NCI-H345 (cell line): ENCODE results near the gene EPB41L4B.
A peak's percentile ranks its signal among the peaks of the same experiment; 100 is the strongest.
"Not testable (repeated sequence)": the region's sequence is repeated elsewhere in the genome, so short reads cannot be mapped to it uniquely, and the experiment has no call there.

Experiments
- DNase-seq: peaks from one replicate; lab custom pipeline; 2025; lab: John Stamatoyannopoulos, UW

Gene EPB41L4B

DNA sequence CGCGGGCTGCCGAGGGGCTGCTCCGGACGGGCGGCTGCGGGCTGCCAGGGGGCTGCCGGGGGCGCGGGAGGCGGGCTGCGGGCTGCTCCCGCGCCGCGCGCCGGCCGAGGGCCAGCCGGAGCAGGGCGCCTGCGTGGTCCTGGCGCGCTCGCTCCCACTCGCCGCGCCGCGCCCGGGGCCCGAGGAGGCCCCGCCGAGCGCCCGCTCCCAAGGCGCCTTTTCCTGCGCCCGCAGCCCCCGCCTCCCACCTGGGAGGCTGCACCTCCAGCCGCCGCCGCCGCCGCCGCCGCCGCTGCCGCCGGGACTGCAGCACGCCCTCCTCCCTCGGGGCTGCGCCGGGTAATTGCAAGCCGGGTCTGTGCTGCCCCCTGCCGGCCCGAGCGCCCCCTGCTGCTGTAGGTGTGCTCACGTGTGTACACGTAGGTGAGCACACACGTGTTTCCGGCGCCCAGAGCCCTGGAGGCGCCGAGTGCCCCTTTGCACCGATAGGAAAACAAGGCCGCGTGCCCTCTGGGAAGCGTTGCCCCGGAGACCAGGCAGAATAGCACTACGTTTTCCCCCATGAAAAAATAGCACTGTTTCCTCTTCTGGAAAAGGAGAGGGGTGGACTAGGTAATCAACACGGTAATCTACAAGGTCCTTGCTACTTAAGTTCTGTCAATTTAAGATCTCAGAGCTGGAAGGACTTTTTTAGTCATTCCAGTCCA, at the start of gene EPB41L4B:
EPB41L4B (minus strand) TSS at position 318 of the 707 bp plus-strand sequence. CDS start 613 bp downstream, outside the sequence.
- peak; percentile 92 for DNase-seq

DNA sequence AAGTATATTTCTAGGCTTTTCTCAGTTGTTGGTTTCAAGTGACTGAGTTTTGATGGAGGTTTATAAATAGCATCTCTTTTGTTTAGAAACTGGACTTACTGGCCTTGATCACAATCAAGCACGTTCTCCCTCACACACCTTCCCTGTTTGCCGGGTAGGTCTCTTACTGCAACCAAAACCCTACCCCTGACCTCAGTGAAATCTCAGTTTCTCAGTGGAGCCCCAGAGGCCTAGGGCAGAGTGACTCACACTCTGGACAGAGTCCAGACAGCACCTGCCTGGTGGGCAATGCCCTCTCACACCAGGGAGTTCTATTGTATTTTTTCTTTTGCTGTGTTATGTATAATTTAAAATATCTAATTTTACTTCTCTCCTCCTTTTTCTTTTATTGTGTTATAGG, 48.4 kb upstream of the EPB41L4B start:
- no peak for DNase-seq

DNA sequence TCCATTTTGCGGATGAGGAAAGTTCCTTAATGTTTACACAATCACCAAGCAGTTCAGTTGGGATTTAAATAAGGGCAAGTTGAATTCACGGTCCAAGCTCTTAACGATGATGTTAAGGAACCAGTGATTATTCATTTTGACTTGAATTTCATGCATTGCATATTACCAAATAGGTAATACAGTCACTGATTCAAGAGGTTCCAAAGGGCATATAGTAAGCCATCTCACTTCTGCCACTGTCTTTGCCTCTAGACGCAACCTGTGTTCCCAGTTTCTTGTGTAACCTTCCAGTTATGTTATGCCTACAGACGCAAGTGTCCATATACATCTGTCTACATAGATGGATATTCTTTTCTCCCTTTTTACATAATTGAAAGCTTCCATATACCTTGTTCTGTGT, 39.9 kb upstream of the EPB41L4B start:
- DNase-seq = no peak

DNA sequence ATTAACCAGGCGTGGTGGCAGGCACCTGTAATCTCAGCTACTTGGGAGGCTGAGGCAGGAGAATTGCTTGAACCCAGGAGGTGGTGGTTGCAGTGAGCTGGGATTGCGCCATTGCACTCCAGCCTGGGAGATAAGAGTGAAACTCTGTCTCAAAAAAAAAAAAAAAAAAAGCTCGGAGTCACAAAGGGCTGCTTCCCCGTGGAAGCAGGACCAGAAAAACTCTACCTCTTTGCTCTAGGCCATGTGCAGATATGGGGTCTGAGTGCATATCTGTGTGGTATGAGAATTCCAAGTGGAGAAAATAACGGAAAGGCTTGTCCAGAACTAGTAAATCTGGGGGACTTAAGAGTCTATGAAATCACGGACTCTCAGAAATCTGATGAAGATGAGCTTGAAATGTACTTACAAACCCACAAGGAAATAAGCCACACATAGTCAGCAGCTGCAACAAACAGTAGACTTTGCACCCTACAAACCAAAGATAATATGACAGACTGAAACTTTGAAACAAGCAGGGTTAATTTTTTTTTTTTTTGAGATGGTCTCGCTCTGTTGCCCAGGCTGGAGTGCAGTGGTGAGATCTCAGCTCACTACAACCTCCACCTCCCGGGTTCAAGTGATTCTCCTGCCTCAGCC, 38.2 kb upstream of the EPB41L4B start:
- not testable (repeated sequence) for DNase-seq

DNA sequence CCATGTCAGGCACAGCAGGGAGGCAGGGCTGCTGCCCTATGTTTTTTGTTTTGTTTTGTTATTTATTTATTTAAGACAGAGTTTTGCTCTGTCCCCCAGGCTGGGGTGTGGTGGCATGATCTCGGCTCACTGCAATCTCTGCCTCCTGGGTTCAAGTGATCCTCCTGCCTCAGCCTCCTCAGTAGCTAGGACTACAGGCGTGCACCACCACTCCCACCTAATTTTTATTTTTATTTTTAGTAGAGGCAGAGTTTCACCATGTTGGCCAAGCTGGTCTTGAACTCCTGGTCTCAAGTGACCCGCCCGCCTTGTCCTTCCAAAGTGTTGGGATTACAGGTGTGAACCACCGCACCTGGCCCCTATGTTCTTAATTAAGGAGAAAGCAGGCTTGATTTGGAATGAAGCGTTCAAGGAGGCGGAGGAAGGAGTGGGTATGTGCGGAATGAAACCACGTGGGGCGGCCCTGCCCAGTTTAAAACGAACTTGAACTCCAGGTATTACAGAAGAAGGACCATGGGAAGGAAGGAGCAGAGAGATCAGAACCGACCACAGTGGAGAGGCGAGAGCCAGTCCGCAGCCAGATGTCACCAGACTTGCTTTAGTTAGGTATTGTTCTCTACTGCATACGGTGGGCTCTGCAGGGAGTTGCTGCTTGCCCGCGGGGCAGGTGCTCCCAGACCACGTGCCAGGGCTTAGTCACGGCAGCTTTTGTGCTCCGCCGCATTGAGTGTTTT, 34.9 kb upstream of the EPB41L4B start:
- peak; percentile 90 for DNase-seq

DNA sequence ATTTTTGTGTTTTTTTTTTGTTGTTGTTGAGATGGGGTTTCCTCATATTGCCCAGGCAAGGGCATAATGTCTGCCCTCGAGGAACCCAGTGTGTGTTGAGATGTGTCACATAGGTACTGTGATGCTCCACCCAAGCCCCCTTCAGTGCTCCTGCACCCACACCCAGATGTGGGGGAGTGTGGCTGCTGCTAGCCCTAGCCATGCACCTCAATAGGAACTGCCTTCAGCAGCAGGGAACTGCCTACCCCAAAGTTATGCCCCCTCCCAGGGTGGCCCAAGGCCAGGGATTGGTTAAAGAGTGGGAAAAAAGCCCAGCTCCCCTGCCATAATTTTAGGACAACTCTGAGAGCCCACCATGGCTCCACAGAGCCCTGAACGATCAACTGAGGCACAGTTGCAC, 33.3 kb upstream of the EPB41L4B start:
- DNase-seq = no peak

DNA sequence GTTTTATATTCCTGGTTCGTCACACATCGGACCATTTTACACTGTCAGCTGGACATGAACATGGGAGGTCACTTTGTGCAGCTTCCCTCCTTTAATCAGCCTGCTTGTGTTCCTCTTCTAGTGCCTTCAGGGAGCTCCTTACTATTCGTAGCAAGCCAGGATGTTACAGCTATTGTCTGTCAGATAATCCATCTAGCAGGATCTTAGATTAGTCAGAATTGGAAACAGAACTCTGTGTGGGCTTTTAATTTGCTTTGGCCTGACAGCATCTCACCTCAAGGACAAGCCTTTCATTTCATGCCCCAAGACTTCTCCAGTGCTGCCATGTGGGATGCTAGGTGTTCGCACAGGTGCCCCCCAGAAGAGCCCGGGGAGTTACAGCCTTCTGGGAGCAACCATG, 30.2 kb upstream of the EPB41L4B start:
- no peak for DNase-seq

DNA sequence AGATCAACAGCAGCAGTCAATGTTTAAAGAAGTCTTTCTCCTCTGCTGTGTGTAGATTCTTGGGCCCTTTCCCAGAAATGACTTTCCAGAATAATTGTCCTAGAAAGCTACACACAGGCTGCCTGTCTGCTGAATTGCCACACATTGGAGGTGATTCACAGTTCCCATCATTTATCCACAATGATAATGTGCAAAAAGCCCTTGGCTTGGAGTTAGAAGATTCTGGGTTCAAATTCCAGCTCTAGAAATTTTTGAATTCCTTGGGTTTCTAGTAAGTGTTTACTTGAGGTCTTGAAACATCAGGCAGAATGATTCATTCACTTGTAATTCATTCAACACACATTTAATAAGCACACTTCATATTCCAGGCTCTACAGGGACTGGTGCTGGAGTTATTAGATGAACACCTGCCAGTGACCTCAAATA, 28.6 kb upstream of the EPB41L4B start:
- DNase-seq = no peak

DNA sequence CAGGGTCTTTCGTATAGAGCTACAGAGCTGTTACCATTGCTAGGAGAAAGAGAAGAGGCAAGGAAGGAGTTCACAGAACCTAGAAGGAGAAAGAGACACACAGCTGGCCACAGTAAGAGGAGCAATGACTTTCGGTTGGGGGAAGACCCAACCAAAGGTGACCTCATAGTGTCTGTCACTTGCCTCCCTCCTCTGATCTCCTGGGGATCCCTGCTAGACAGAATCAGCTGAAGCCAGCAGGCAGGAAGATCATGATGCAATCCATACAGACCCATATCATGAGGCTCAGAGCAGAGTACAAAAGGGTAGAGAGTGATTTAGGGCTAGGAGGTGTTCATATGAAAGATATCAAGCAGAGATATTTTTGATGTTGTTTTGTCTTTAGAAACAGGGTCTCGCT, 26.0 kb upstream of the EPB41L4B start:
- DNase-seq = no peak

DNA sequence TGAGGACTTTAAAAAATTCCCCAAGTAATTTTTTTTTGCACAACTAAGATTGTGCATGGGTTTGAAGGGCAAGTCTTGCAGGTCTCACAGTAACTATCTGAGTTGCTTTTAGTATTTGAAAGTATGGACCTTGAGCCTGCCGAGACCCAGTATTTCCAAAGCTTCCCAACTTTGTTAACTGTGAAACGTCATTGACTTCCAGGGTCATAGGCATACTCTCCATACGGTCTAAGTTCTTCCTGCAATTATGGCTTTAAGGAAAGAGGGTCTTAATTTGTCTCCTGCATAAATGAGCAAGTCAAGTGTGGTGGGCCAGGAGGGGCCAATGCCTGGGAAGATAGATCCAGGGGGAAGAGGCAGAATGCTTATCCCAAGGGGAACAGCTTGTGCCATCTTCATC, 24.0 kb upstream of the EPB41L4B start:
- no peak for DNase-seq

DNA sequence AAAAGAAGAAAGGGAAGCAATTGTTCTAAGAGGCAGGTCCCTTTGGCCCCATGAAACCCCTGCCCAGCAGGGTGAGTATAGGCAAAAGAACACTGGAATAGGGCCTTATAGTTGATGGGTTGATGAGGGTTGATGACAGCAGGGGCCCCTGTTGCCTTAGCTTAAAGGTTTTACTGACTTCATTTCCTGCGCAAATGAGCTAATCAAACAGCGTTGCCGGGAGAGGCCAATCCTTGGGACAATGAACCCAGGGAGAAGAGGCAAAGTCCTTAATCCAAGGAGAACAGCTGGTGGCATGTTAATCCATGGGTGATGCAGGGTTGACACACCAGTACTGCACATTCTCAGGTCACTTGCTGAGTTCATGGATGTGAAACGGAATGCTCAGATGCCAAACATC, 22.0 kb upstream of the EPB41L4B start:
- no peak for DNase-seq

DNA sequence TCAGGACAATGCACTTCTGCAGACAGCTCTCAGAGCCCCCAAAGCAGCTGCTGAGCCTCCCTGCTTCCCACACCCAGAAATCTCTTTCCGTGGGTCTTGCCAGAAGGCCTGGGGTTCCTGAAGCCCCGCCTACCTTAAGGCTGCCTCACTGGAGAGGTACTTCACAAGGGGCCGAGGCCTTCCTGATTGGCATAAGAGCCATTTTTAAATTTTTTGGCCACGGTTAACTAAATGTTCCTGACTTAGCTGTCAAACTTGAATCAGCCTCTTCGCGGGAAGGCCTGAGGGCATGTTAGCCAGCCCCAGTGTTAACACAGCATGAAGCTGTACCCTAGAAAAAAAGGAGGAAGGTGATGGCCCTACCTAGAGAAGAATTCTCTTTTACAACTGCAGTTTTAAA, 20.7 kb upstream of the EPB41L4B start:
- DNase-seq = no peak

DNA sequence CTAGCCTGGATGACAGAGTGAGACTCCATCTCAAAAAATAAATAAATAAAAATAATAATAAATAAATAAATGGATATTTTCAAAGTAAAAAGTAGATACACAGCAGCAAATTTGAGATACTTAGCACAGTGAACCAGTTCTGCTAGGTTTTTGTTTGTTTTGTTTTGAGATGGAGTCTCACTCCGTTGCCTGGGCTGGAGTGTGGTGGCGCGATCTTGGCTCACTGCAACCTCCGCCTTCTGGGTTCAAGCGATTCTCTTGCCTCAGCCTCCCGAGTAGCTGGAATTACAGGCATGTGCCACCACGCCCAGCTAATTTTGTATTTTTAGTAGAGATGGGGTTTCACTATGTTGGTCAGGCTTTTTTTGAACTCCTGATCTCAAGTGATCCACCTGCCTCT, 20.1 kb upstream of the EPB41L4B start:
- DNase-seq = not testable (repeated sequence)

DNA sequence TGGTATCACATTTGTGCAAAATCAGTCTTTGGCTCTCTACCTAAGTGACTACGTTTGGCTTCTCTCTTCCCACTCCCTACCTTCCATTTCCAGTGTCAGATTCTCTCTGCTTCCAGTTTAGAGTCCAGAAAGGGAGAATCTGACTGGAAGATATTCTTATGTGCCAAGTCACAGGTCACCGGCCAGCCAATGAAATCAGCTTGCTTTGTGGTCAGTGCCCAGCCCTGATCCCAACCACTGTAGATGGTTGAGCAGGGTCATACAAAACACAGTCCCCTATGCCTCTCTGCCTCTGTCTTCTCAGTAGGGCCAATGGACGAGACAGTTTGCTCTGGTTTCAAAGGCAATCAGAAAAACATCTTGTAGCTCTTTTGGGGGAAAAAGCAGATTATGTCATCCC, 15.6 kb upstream of the EPB41L4B start:
- no peak for DNase-seq

DNA sequence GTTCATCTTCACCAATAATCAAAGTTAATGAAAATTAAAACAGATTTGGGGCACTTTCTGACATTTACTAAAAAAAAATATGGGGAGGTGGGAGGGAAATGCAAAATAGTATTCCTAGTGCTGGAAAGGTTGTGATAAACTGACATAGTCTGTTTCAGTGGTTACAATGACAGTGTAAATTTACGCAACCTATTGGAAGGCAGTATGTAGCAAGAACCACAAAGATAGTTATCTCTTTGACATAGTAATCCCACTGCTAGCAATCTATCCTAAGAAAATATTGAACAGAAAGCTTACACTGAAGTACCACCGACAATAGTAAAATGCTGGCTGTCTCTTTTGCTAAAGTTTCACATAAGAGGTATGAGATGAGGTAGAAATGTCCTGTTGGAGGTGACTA, 15.1 kb upstream of the EPB41L4B start:
- DNase-seq = no peak

DNA sequence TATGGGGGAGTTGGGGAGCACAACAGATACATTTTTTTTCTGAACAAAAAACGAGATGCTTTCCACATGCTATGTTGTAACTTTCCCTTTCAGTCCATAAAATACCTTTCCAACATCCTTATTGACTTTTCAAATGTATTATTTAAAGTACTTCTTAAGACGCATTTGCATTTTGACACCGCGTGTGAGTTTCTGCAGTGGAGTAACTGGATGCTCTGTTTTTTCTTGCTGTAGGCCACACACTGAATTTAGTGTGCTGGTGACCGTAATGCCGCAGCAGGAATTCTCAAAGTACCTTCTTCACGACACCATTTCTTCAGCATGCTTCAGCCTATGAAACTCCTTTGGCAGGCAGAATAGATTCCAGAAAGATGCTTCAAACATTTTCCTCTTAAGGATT, 14.3 kb upstream of the EPB41L4B start:
- DNase-seq = no peak

DNA sequence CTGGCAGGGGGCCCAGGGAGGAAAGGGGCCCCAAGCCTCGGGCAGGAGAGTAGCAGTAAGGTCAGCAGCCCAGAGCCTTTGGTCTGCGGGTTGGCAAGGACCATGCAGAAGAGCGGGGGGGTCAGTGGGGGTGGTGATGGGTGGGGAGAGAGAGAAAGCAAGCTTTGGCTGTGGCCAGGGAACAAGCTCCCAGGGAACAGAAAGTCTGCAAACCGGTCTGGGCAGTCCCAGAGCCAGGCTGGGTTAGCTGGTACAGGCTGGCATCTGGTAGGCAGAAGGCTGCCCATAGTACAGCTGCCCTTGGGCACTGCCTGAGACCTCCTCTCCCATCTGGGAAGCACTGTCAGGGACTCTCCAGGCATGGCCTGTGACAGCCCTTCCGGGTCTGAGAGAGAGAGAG, 10.5 kb upstream of the EPB41L4B start:
- no peak for DNase-seq

DNA sequence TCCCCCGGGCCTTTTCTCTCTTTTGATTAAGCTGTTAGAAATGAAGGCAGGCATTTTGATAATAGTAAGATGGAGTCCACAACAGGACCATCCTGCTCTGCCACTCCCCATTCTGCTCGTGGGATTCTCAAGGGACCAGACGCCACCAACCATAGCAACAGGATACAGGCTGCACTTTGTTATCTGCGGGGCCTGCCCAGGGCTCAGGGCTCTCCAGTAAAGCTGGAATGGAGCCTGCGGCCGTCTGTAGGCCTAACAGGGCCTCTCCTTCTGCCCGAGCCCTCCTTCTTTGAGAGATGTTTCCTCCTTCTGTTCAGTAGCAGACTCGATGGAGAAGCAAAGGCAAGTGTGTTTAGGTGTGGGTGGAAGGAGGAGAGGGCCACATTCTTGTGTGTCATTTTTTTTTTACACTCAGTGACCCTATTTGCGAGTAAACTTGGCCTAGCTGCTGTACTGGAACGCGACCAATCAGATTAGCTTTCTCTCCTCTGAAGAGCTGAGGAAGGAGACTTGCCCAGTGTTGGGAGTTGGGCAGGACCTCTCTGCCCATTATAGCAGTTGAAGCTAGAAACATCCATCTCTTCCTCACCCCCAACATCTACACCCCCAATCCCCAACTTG, 8.9 kb upstream of the EPB41L4B start:
- DNase-seq = no peak

DNA sequence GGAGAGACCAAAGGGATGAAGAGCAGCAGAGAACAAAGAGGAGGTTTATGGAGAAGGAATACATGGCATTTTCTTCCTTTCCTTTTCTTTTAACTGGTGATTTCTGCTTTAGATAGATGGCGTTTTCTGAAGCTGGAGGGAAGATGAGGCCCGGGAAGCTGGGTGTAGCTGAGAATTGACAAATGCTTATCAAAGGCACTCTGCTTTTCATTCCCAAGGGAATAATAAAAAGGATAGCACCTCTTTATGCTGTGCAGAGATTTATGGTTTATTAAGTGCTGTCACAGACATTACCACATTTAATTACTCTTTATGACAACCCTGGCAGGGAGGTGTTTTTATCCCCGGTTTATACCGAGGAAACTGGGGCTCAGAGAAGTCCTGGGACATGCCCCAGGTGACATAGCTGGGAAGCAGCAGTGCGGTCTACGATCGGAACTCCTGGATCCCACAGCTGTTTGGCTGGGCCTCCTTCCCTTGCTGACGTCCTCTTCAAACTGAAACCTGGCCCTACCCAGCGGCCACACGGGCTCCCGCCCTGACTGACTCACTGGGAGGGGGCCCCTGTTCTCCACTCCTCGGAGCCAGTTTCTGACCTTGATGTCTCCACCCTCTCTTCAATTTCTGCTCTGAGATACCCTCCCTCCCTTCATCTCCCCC, 8.2 kb upstream of the EPB41L4B start:
- DNase-seq = no peak

DNA sequence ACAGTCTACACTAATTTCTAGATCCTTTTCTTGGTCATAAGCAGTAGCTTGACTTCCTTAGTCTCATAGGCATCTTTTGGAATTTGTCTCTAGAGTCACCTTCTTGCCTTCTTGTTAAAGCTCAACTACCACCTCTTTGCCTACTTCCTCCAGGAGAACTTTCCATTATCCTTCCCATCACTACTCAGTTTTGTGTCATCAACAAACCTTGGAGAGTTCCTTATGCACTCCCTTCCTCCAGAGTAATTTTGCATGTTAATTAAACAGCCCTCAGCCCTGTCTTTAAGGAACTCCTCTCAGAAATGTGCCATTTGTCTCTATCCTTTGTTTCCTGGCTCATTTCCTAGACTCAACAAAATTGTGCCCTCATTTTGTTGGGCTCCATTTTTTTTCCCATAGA, 4.2 kb upstream of the EPB41L4B start:
- DNase-seq = no peak

DNA sequence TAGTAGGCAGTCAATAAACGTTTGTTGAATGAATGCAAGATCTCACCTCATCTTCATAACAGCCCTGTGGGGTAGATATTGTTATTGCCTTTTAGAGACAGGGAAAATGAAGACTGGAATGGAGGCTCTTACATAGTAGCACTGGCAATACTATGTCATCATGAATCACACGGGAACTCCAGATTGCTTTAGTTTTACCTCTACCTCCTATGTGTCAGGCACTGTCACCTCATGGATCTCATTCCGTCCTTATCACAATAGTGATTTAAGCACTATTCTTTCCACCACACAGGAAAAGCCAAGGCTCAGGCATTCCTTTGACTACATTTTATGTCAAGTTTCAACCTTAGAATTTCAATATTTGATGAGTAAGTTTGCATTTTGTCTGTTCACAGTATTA, 2.9 kb upstream of the EPB41L4B start:
- no peak for DNase-seq

DNA sequence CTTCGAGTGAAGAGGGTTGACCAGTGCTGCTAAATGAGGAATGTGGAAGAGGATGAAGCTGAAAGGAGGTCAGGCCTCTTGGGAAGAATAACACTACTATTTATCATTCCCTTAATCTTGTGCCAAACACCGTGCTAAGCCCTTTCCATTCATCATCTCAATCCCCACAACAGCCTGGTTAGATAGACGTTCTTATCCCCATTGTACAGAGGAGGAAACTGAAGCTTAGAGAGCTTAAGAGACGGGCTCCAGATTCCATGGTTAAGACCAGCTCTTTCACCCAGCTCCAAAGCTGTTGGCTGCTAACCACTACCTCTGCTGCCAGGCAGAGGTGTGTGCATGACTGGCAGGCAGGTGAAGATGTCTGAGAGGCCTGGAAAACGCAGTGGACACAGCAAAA, 868 bp upstream of the EPB41L4B start:
- DNase-seq = no peak
